HepG2 (cell line): Measurements from ENCODE around the gene NRN1L. TPM values are rescaled to one million over a fixed set of nuclear protein-coding genes. Genes with fewer than 3 reads are reported as not detected.

Experiments used
- ATAC-seq: fragments of 200-7000 bp; cut with Tn5 transposase; 3 replicates; pipeline ENCODE4 v1.9.1; 2020; ENCODE audit warnings: mild to moderate bottlenecking, moderate library complexity
- BruUV-seq: library from RNA; stranded (reverse); fragments of 400-500 nt; replicated peaks from 2 replicates; lab custom pipeline; 2021; lab: Mats Ljungman, UMichigan
- CTCF ChIA-PET: fragments of 300-600 bp; formaldehyde crosslinking; extraction: SDS; loops from one replicate; lab custom pipeline; 2021; ENCODE audit warnings: low total read pairs, inconsistent platforms, low intra/inter-chr PET ratio; lab: Yijun Ruan, JAX
- POLR2A ChIA-PET: fragments of 350-600 bp; sonication (Branson Sonifier 250); formaldehyde crosslinking; loops from one replicate; lab custom pipeline; 2020; ENCODE audit warnings: antibody characterized with exemption, inconsistent platforms; lab: Yijun Ruan, JAX
- DNase-seq: peaks from one replicate; pipeline ENCODE4 v3.0.0-alpha.2; 2015; ENCODE audit warnings: low spot score
- FAIRE-seq: peaks from 3 replicates; lab custom pipeline; 2011; peaks lifted over from hg19 to GRCh38; lab: Jason Lieb, UNC
- H2AFZ ChIP-seq: one replicate; pipeline ENCODE4 v1.6.1; 2011; ENCODE audit warnings: low read length, inconsistent platforms
- H3K27ac ChIP-seq: fragments of 300-600 bp; 3 replicates; pipeline ENCODE4 v1.8.0; 2011; ENCODE audit warnings: mixed run types, mild to moderate bottlenecking, mixed read lengths, low read length, inconsistent platforms; ENCODE audit not compliant: insufficient read depth; ENCODE audit errors: extremely low read length
- H3K27me3 ChIP-seq, 2 experiments: fragments of 200-600 bp in 1 of 2; 2 replicates in 1 of 2; 3 replicates in 1 of 2; pipeline versions ENCODE4 v1.6.0 to v1.8.0; 2011; ENCODE audit warnings: low read length in 2 of 2, mild to moderate bottlenecking in 2 of 2, moderate library complexity in 2 of 2, inconsistent platforms in 1 of 2; ENCODE audit not compliant: insufficient read depth in 2 of 2, control insufficient read depth in 1 of 2
- H3K36me3 ChIP-seq, 2 experiments: fragments of 200-600 bp in 1 of 2; replicated peaks in 1 of 2; 2 replicates in 1 of 2; 3 replicates in 1 of 2; pipeline versions ENCODE4 v1.5.1 to v1.8.0; 2011; ENCODE audit warnings: low read length in 2 of 2, inconsistent platforms in 1 of 2; ENCODE audit not compliant: insufficient read depth in 2 of 2, control insufficient read depth in 1 of 2
- H3K4me1 ChIP-seq: 2 replicates; pipeline ENCODE4 v1.5.1; 2012; ENCODE audit warnings: low read length, inconsistent platforms; ENCODE audit not compliant: insufficient read depth
- H3K4me2 ChIP-seq: 2 replicates; pipeline ENCODE4 v1.6.0; 2011; ENCODE audit warnings: low read depth, low read length, inconsistent platforms
- H3K4me3 ChIP-seq, 3 experiments: fragments of 200-600 bp in 1 of 3; sonication (generic), shearing (Covaris generic) in 1 of 3; replicated peaks in 1 of 3; 2 replicates each; pipeline ENCODE4 v1.5.1; 2011 to 2016; ENCODE audit warnings: low read length in 3 of 3, inconsistent platforms in 2 of 3, low read depth in 2 of 3, mild to moderate bottlenecking in 2 of 3, control low read depth in 1 of 3, mixed read lengths in 1 of 3; ENCODE audit not compliant: insufficient read depth in 1 of 3
- H3K79me2 ChIP-seq: one replicate; pipeline ENCODE4 v1.6.1; 2011; ENCODE audit warnings: low read length, inconsistent platforms; ENCODE audit not compliant: insufficient read depth
- H3K9ac ChIP-seq: 2 replicates; pipeline ENCODE4 v1.6.0; 2011; ENCODE audit warnings: mild to moderate bottlenecking, low read depth, low read length, inconsistent platforms; ENCODE audit not compliant: insufficient read depth
- H3K9me3 ChIP-seq: 2 replicates; pipeline ENCODE4 v1.5.1; 2012; ENCODE audit warnings: mild to moderate bottlenecking, low read length
- H4K20me1 ChIP-seq: 2 replicates; pipeline ENCODE4 v1.6.0; 2011; ENCODE audit warnings: inconsistent platforms, mild to moderate bottlenecking, low read length, moderate library complexity; ENCODE audit not compliant: insufficient read depth
- AFF4 ChIP-seq: sonication (generic); formaldehyde crosslinking; IDR thresholded peaks from 2 replicates; pipeline ENCODE4 v1.4.0; 2020; ENCODE audit warnings: missing genetic modification reagents
- GATAD1 ChIP-seq: IDR thresholded peaks from 2 replicates; pipeline ENCODE4 v1.6.1; 2016; ENCODE audit warnings: missing genetic modification reagents, missing compliant biosample characterization
- PAF1 ChIP-seq: IDR thresholded peaks from 2 replicates; pipeline ENCODE4 v1.6.1; 2016; ENCODE audit warnings: missing genetic modification reagents, missing compliant biosample characterization
- WIZ ChIP-seq: sonication (generic); formaldehyde crosslinking; IDR thresholded peaks from 2 replicates; pipeline ENCODE4 v1.5.1; 2020; ENCODE audit warnings: mild to moderate bottlenecking, missing genetic modification reagents
- ZNF564 ChIP-seq: sonication (generic); formaldehyde crosslinking; IDR thresholded peaks from 2 replicates; pipeline ENCODE4 v1.8.1; 2023; ENCODE audit warnings: mild to moderate bottlenecking, missing genetic modification reagents
- ZNF639 ChIP-seq: conservative IDR thresholded peaks from 2 replicates; pipeline ENCODE4 v1.6.1; 2018; ENCODE audit warnings: missing genetic modification reagents
- WGBS: methylation state at CpG from one replicate; pipeline ENCODE4 v1.1.6; 2017; ENCODE audit warnings: low lambda C conversion rate; 5-methylcytosine and 5-hydroxymethylcytosine counted together
- in situ Hi-C: cut with HindIII; loops from 2 replicates; pipeline ENCODE4 v1.10.0; 2017; ENCODE audit warnings: low pct_unique_long_range_greater_than_20kb; ENCODE audit not compliant: extremely low pct_ligation_motif_present
- intact Hi-C: fragments of 100-400 bp; cut with micrococcal nuclease; formaldehyde crosslinking; loops from one replicate; pipeline ENCODE4 v1.10.0; 2022; ENCODE audit not compliant: unreplicated experiment
- polyA plus RNA-seq, 8 experiments: library from polyadenylated mRNA; depleted of rRNA in 3 of 8; stranded (reverse) in 7 of 8; unstranded in 1 of 8; fragments of >200 nt; fragmentation: Illumina TruSeq in 4 of 8; extraction: Trizol in 4 of 8; gene quantifications; 2 replicates each; pipeline versions ENCODE4 v1.2.1 to v1.2.3, GENCODE V29; 2011 to 2016; ENCODE audit warnings: low read depth in 4 of 8, missing spikeins in 1 of 8, mixed read lengths in 1 of 8; ENCODE audit not compliant: insufficient read depth in 1 of 8
- total RNA-seq, 5 experiments: library from RNA; depleted of rRNA; stranded (reverse); fragments of >200 nt; fragmentation: Illumina TruSeq; extraction: Trizol; gene quantifications; 2 replicates each; pipeline ENCODE4 v1.2.3, GENCODE V29; 2016; ENCODE audit warnings: low read depth in 1 of 5

NRN1L gene
- total and polyA plus RNA-seq, 2 of the 13 experiments (the other 11 are each of a cell fraction or from before 2014, with no cell fraction given), result 0.53 to 1.2 TPM

GRCh38 chr16:67874372-67874771, 10.3 kb upstream of the NRN1L start:
- H2AFZ ChIP-seq, result no peak overlapping the region
- ChIA-PET CTCF (interaction anchor here (2.9 kb wide), 1 partner anchor 58 kb away, joined by 18 read pairs; no protein-coding TSS in a partner anchor), POLR2A (no interaction called here)
- intact Hi-C loops, result loop anchor here (1.0 to 5.0 kb wide), 2 partner anchors 20 to 1337 kb away; no protein-coding TSS in a partner anchor
- H3K9ac ChIP-seq, result peak overlapping the region; percentile 85
- H3K27me3 ChIP-seq, result no peaks in the 10 kb centered on the region; a peak in 1 of 5 replicates
- ATAC-seq, result no peak
- peaks cover 15% of the 10 kb centered on the region for H4K20me1 ChIP-seq
- 52% methylated on average over 3 of the region's 3 CpGs for WGBS
- H3K36me3 ChIP-seq, result peaks cover 42 to 66% of the 10 kb centered on the region in 2 experiments
- FAIRE-seq, result no peak
- BruUV-seq, result no TSS peak
- no peak for DNase-seq
- peak overlapping the region; percentile 91 for H3K4me2 ChIP-seq
- H3K79me2 ChIP-seq, result peaks cover 31% of the 10 kb centered on the region
- no peaks in the 10 kb centered on the region for H3K9me3 ChIP-seq
- no peak overlapping the region for H3K27ac ChIP-seq
- TF ChIP-seq WIZ (CRISPR knock-in tag) (no peak), AFF4 (no peak), ZNF639 (CRISPR knock-in tag) (no peak), PAF1 (CRISPR knock-in tag) (no peak), GATAD1 (CRISPR knock-in tag) (no peak), ZNF564 (CRISPR knock-in tag) (no peak)
- in situ Hi-C loops, result no loop called here
- H3K4me1 ChIP-seq, result peaks cover 30% of the 10 kb centered on the region
- H3K4me3 ChIP-seq, result peak overlapping the region; percentile 85 to 98 (median 87)
